A549 (cell line): ENCODE results near the gene RBM34. TPM values are rescaled to one million over a fixed set of nuclear protein-coding genes. Genes with fewer than 3 reads are reported as not detected.
A peak's percentile ranks its signal among the peaks of the same experiment; 100 is the strongest.

Source experiments
- ATAC-seq, 2 experiments: fragments of 200-7000 bp in 1 of 2; fragments of >200 bp in 1 of 2; cut with Nextera tagmentation in 1 of 2; cut with Tn5 transposase in 1 of 2; 3 replicates each; pipeline versions ENCODE4 v1.8.0 to v1.9.1; 2018 to 2020; ENCODE audit warnings: mild to moderate bottlenecking in 1 of 2, moderate library complexity in 1 of 2
- CTCF ChIA-PET: fragments of 300-600 bp; sonication (Branson Sonifier 250); formaldehyde crosslinking; extraction: SDS; loops from one replicate; lab custom pipeline; 2021; ENCODE audit warnings: antibody characterized with exemption, inconsistent platforms; lab: Yijun Ruan, JAX
- POLR2A ChIA-PET: fragments of 350-600 bp; formaldehyde crosslinking; extraction: SDS; loops from one replicate; lab custom pipeline; 2021; ENCODE audit warnings: antibody characterized with exemption, inconsistent platforms; lab: Yijun Ruan, JAX
- DNase-seq, 2 experiments: peaks; one replicate each; pipeline versions ENCODE4 v3.0.0 to v3.0.0-alpha.2; 2011 to 2016; ENCODE audit warnings: low read depth in 1 of 2, low spot score in 1 of 2
- FAIRE-seq: peaks from 2 replicates; lab custom pipeline; 2011; peaks lifted over from hg19 to GRCh38; lab: Jason Lieb, UNC
- H3K27ac ChIP-seq, 2 experiments: fragments of >200 bp; sonication (Bioruptor Twin); formaldehyde crosslinking; 3 replicates each; pipeline ENCODE4 v1.5.1; 2016 to 2017
- H3K4me1 ChIP-seq: fragments of >200 bp; sonication (Bioruptor Twin); formaldehyde crosslinking; 3 replicates; pipeline ENCODE4 v1.6.1; 2016
- H3K4me2 ChIP-seq: fragments of >200 bp; sonication (Bioruptor Twin); formaldehyde crosslinking; 3 replicates; pipeline ENCODE4 v1.6.1; 2016
- H3K4me3 ChIP-seq: fragments of >200 bp; sonication (Bioruptor Twin); formaldehyde crosslinking; 3 replicates; pipeline ENCODE4 v1.5.1; 2016
- H3K9me3 ChIP-seq: fragments of >200 bp; sonication (Bioruptor Twin); formaldehyde crosslinking; 3 replicates; pipeline ENCODE4 v1.6.1; 2016
- BCL3 ChIP-seq: fragments of >200 bp; sonication (Bioruptor Twin); formaldehyde crosslinking; IDR thresholded peaks from 3 replicates; pipeline ENCODE4 v1.6.1; 2016
- CBX2 ChIP-seq: fragments of 200-600 bp; sonication (generic); IDR thresholded peaks from 2 replicates; pipeline ENCODE4 v1.6.1; 2016; ENCODE audit warnings: low read depth, mild to moderate bottlenecking, borderline replicate concordance
- CHD2 ChIP-seq: fragments of 150-350 bp; IDR thresholded peaks from 2 replicates; pipeline ENCODE4 v1.6.1; 2014; ENCODE audit warnings: low read length; ENCODE audit not compliant: partially characterized antibody
- CHD4 ChIP-seq: fragments of 200-600 bp; sonication (generic); IDR thresholded peaks from 2 replicates; pipeline ENCODE4 v1.6.1; 2016; ENCODE audit warnings: antibody characterized with exemption, mild to moderate bottlenecking, borderline replicate concordance
- EHF ChIP-seq: fragments of 250-450 bp; sonication (Bioruptor Pico); IDR thresholded peaks from 2 replicates; pipeline ENCODE4 v1.5.0; 2020; ENCODE audit warnings: mild to moderate bottlenecking
- ESRRA ChIP-seq: fragments of 150-350 bp; IDR thresholded peaks from 2 replicates; pipeline ENCODE4 v1.6.1; 2014; ENCODE audit warnings: mild to moderate bottlenecking, low read length, borderline replicate concordance
- FOSB ChIP-seq: fragments of 250-450 bp; sonication (Bioruptor Pico); IDR thresholded peaks from 2 replicates; pipeline ENCODE4 v1.5.0; 2020; ENCODE audit warnings: mild to moderate bottlenecking, moderate library complexity
- GATA3 ChIP-seq: IDR thresholded peaks from 2 replicates; pipeline ENCODE4 v1.6.1; 2012; ENCODE audit warnings: borderline replicate concordance
- HDAC2 ChIP-seq: fragments of 200-600 bp; sonication (generic); IDR thresholded peaks from 2 replicates; pipeline ENCODE4 v1.6.1; 2016
- HES2 ChIP-seq: fragments of >200 bp; sonication (Bioruptor Twin); formaldehyde crosslinking; IDR thresholded peaks from 2 replicates; pipeline ENCODE4 v1.6.1; 2016
- HEYL ChIP-seq: fragments of 250-450 bp; sonication (Bioruptor Pico); IDR thresholded peaks from 2 replicates; pipeline ENCODE4 v1.8.0; 2021; ENCODE audit warnings: mild to moderate bottlenecking, moderate library complexity
- HMGXB4 ChIP-seq: fragments of 250-450 bp; sonication (Bioruptor Pico); IDR thresholded peaks from 2 replicates; pipeline ENCODE4 v1.5.0; 2021; ENCODE audit warnings: mild to moderate bottlenecking, moderate library complexity, borderline replicate concordance
- HOXB13 ChIP-seq: fragments of 250-450 bp; sonication (Bioruptor Pico); IDR thresholded peaks from 2 replicates; pipeline ENCODE4 v1.5.0; 2020; ENCODE audit warnings: low read depth, mild to moderate bottlenecking, moderate library complexity
- JUN ChIP-seq, 2 experiments: fragments of >200 bp; sonication (Bioruptor Twin); formaldehyde crosslinking; IDR thresholded peaks; 2 replicates in 1 of 2; 3 replicates in 1 of 2; pipeline ENCODE4 v1.6.1; 2016 to 2017
- JUNB ChIP-seq: fragments of >200 bp; sonication (Bioruptor Twin); formaldehyde crosslinking; IDR thresholded peaks from 2 replicates; pipeline ENCODE4 v1.6.1; 2016
- KDM1A ChIP-seq: fragments of 200-600 bp; sonication (generic); IDR thresholded peaks from 2 replicates; pipeline ENCODE4 v1.6.1; 2016; ENCODE audit warnings: low read depth, mild to moderate bottlenecking
- KDM5A ChIP-seq: fragments of 200-600 bp; sonication (generic); IDR thresholded peaks from 2 replicates; pipeline ENCODE4 v1.6.1; 2016; ENCODE audit warnings: antibody characterized with exemption, mild to moderate bottlenecking
- MAX ChIP-seq: IDR thresholded peaks from 2 replicates; pipeline ENCODE4 v1.6.1; 2012
- NPAS2 ChIP-seq: fragments of 250-450 bp; sonication (Bioruptor Pico); IDR thresholded peaks from 2 replicates; pipeline ENCODE4 v1.8.0; 2022; ENCODE audit warnings: mild to moderate bottlenecking, moderate library complexity, borderline replicate concordance
- POLR2A ChIP-seq: IDR thresholded peaks from 2 replicates; pipeline ENCODE4 v1.6.1; 2012; ENCODE audit warnings: mild to moderate bottlenecking, low read length
- POLR2AphosphoS2 ChIP-seq: conservative IDR thresholded peaks from 2 replicates; pipeline ENCODE4 v1.6.1; 2012; ENCODE audit warnings: low read length, improper control_type of control experiment, inconsistent platforms
- RAD21 ChIP-seq, 2 experiments: fragments of >200 bp in 1 of 2; sonication (Bioruptor Twin) in 1 of 2; formaldehyde crosslinking in 1 of 2; IDR thresholded peaks in 1 of 2; conservative IDR thresholded peaks in 1 of 2; 2 replicates in 1 of 2; 3 replicates in 1 of 2; pipeline ENCODE4 v1.6.1; 2012 to 2018; ENCODE audit warnings: inconsistent platforms in 1 of 2
- RFX5 ChIP-seq: fragments of 450-650 bp; IDR thresholded peaks from 2 replicates; pipeline ENCODE4 v1.7.1; 2014; ENCODE audit warnings: antibody characterized with exemption, mild to moderate bottlenecking, moderate library complexity
- RNF2 ChIP-seq: fragments of 200-600 bp; sonication (generic); IDR thresholded peaks from 2 replicates; pipeline ENCODE4 v1.6.1; 2016; ENCODE audit warnings: low read depth, mild to moderate bottlenecking, antibody characterized with exemption, moderate library complexity, borderline replicate concordance
- ZC3H11A ChIP-seq: fragments of 450-650 bp; IDR thresholded peaks from 2 replicates; pipeline ENCODE4 v1.6.1; 2014; ENCODE audit warnings: antibody characterized with exemption, mild to moderate bottlenecking
- ZNF302 ChIP-seq: fragments of 250-450 bp; sonication (Bioruptor Pico); IDR thresholded peaks from 2 replicates; pipeline ENCODE4 v1.9.0; 2021; ENCODE audit warnings: inconsistent platforms, mild to moderate bottlenecking, moderate library complexity
- WGBS: methylation state at CpG from one replicate; pipeline ENCODE4 v1.1.6; 2017; ENCODE audit errors: missing lambda C conversion rate; 5-methylcytosine and 5-hydroxymethylcytosine counted together
- polyA plus RNA-seq, 4 experiments: library from polyadenylated mRNA; depleted of rRNA in 3 of 4; stranded (reverse); fragments of >200 nt; fragmentation: RNase III in 1 of 4; extraction: RNeasy Plus Mini Kit Qiagen cat#74134 plus additional on column Dnase treatment in 1 of 4; gene quantifications; 2 replicates in 3 of 4; 3 replicates in 1 of 4; pipeline ENCODE4 v1.2.3, GENCODE V29; 2011 to 2017

RBM34 gene
- polyA plus RNA-seq, 2 of the 4 experiments (the other 2 are of a cell fraction) = 67.8 to 81.8 TPM

DNA sequence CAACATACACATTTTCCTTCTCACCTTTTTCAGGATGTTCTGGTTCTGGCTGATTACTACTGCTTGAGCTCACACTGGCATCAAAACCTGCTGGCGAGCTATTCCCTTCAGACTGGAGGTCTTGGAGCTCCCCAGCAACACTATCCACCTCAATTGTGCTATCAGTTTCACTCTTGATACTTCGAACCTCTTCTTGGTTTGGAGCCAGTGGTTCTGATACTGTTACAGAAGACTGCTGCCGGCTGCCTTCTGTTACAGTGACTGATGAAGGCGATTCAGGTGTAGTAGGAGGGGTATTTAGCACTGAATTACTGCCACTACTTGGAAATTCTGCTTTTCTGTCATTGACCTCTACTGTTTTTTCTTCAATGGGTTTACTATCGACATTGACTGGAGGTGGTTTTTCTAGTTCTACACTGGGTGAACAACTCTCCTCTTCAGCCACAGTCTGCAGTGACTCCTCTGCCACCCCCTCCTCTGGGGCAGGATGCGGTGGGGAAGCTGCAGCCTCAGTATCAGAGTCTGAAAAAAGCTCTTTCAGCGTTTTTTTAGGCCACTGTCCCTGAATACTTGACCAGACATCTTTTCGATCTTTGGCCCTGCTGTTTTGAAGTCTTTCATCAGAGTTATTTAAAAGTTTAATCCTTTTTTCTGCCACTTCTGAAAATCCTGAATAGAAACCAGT is 20.7 kb upstream of the RBM34 start:
- POLR2A ChIA-PET = no interaction called here
- DNase-seq = no peak
- FAIRE-seq = no peak
- H3K4me3 ChIP-seq = no peak overlapping the region
- no peak overlapping the region for H3K27ac ChIP-seq
- no peaks in the 10 kb centered on the region for H3K9me3 ChIP-seq
- WGBS = 84% methylated on average over 8 of the region's 8 CpGs
- CTCF ChIA-PET = interaction anchor here (0.9 to 2.2 kb wide), 2 partner anchors 10 to 44 kb away, joined by 4 to 6 read pairs; no protein-coding TSS in a partner anchor
- no peak overlapping the region for H3K4me2 ChIP-seq
- TF ChIP-seq ESRRA = no peak
- no peak for TF ChIP-seq CBX2
- TF ChIP-seq NPAS2 (CRISPR knock-in tag) = no peak
- no peak for TF ChIP-seq JUNB
- TF ChIP-seq RNF2 = no peak
- no peak for TF ChIP-seq POLR2A
- no peak for TF ChIP-seq HEYL
- no peak for TF ChIP-seq EHF
- no peak for TF ChIP-seq POLR2AphosphoS2
- no peak for TF ChIP-seq ZNF302 (CRISPR knock-in tag)
- TF ChIP-seq BCL3 = no peak
- no peak for TF ChIP-seq MAX
- TF ChIP-seq CHD4 = no peak
- TF ChIP-seq, all 56 proteins: peak for 0
- H3K4me1 ChIP-seq = no peaks in the 10 kb centered on the region
- no peak for ATAC-seq

DNA sequence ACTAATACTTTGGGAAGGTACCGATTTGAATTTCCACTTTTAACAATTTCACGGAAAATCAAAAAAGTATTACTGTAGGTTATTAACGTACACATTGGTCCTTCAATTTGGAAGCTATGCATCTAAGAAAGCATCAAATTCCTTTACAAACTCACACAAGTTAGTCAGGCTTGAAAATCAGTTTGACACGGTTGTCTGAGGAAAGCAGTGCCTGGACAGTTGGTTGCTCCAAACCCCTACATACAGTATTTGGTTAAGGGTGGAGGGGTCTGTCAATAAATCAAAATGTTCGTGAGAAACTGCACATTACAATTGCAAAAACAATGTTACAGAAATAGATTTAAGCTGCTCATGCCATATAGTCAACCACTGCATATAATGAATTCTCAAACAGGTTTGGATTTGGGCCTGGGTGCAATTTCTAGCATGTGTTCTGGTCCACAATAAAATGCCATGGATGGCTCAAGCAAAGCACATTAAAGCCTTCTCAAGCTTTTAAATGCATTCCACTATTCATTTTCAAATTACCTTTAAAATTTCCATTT is 19.9 kb upstream of the RBM34 start:
- Histone ChIP-seq H3K4me1 (no peaks in the 10 kb centered on the region), H3K9me3 (no peaks in the 10 kb centered on the region), H3K27ac (no peak overlapping the region), H3K4me3 (no peak overlapping the region), H3K4me2 (no peak overlapping the region)
- ChIA-PET CTCF (interaction anchor here (0.6 to 2.2 kb wide), 3 partner anchors 10 to 44 kb away, joined by 4 to 6 read pairs (median 4); no protein-coding TSS in a partner anchor), POLR2A (no interaction called here)
- WGBS = 94% methylated on average over 5 of the region's 5 CpGs
- no peak for DNase-seq
- ATAC-seq = no peak
- FAIRE-seq = peak; percentile 23
- TF ChIP-seq CBX2 (no peak), ZC3H11A (no peak), HES2 (no peak), RFX5 (no peak), JUN (IDR thresholded peaks at IDR 0.05) (no peak), RAD21 (conservative IDR thresholded peaks at IDR 0.05 in 1 of 2, IDR thresholded peaks at IDR 0.05 in 1 of 2) (no peak), HMGXB4 (CRISPR knock-in tag) (no peak), BCL3 (no peak), HOXB13 (CRISPR knock-in tag) (no peak), KDM1A (no peak), KDM5A (no peak), HEYL (no peak), FOSB (CRISPR knock-in tag) (no peak), HDAC2 (no peak), CHD2 (no peak), RNF2 (no peak), GATA3 (no peak)
